K562 (cell line): ENCODE results near the gene PLTP.

Experiments
- ARID3B ChIP-seq: fragments of 250-450 bp; sonication (Bioruptor Pico); IDR thresholded peaks from 2 replicates; pipeline ENCODE4 v1.4.0; 2020; ENCODE audit warnings: borderline replicate concordance
- CTCF ChIP-seq, 3 experiments: IDR thresholded peaks in 2 of 3; conservative IDR thresholded peaks in 1 of 3; 2 replicates each; pipeline ENCODE4 v1.5.1; 2011 to 2012; ENCODE audit warnings: low read length in 3 of 3, mild to moderate bottlenecking in 3 of 3, control low read depth in 2 of 3, improper control_type of control experiment in 1 of 3, inconsistent platforms in 1 of 3, low read depth in 1 of 3, mixed read lengths in 1 of 3, moderate library complexity in 1 of 3; ENCODE audit not compliant: insufficient read depth in 2 of 3
- E2F4 ChIP-seq: sonication (generic); formaldehyde crosslinking; IDR thresholded peaks from 2 replicates; pipeline ENCODE4 v1.8.0; 2022; ENCODE audit warnings: mild to moderate bottlenecking, low read depth, missing genetic modification reagents
- GABPA ChIP-seq: fragments of 200-800 bp; sonication (Bioruptor generic); conservative IDR thresholded peaks from 2 replicates; pipeline ENCODE4 v1.6.1; 2016; ENCODE audit warnings: low read depth, missing genetic modification characterization, missing compliant biosample characterization
- HMG20B ChIP-seq: fragments of 250-450 bp; sonication (Bioruptor Pico); IDR thresholded peaks from 2 replicates; pipeline ENCODE4 v1.5.0; 2021; ENCODE audit warnings: mild to moderate bottlenecking
- IRF9 ChIP-seq: fragments of 450-650 bp; IDR thresholded peaks from 2 replicates; pipeline ENCODE4 v1.6.1; 2016; ENCODE audit warnings: missing biosample characterization, missing genetic modification characterization
- RBM15 ChIP-seq: fragments of 200-400 bp; formaldehyde crosslinking; IDR thresholded peaks from 2 replicates; pipeline ENCODE4 v1.6.1; 2018; ENCODE audit warnings: mild to moderate bottlenecking, low read length, moderate library complexity; ENCODE audit not compliant: insufficient read depth
- SMARCE1 ChIP-seq: fragments of 450-650 bp; IDR thresholded peaks from 2 replicates; pipeline ENCODE4 v1.7.1; 2016; ENCODE audit warnings: mild to moderate bottlenecking
- ZNF174 ChIP-seq: fragments of 250-450 bp; sonication (Bioruptor Pico); IDR thresholded peaks from 2 replicates; pipeline ENCODE4 v1.4.0; 2020; ENCODE audit warnings: mild to moderate bottlenecking
- ZNF398 ChIP-seq: fragments of 250-450 bp; sonication (Bioruptor Pico); IDR thresholded peaks from 2 replicates; pipeline ENCODE4 v1.8.0; 2021; ENCODE audit warnings: moderate library complexity, mild to moderate bottlenecking, inconsistent platforms
- ZNF707 ChIP-seq: fragments of 250-450 bp; sonication (Bioruptor Pico); conservative IDR thresholded peaks from 2 replicates; pipeline ENCODE4 v1.8.0; 2022; ENCODE audit warnings: inconsistent platforms, mild to moderate bottlenecking, moderate library complexity

- TF ChIP-seq ARID3B (CRISPR knock-in tag) (no peak), CTCF (IDR thresholded peaks at IDR 0.05 in 2 of 3, conservative IDR thresholded peaks at IDR 0.05 in 1 of 3; ENCODE audit: insufficient read depth in 2 of 3, low read depth in 1 of 3, low read length in 3 of 3) (no peak), ZNF174 (CRISPR knock-in tag) (no peak), E2F4 (CRISPR knock-in tag) (no peak), GABPA (tag) (no peak), RBM15 (no peak), ZNF398 (CRISPR knock-in tag) (no peak), HMG20B (CRISPR knock-in tag) (no peak), IRF9 (tag) (no peak), ZNF707 (CRISPR knock-in tag) (no peak), SMARCE1 (no peak)
Measured at GRCh38 chr20:45924391-45925261, 12.7 kb upstream of the PLTP start.
